Activated CD4-positive, CD25-positive, alpha-beta regulatory T cell (primary cell): Measurements from ENCODE around the gene BCAR3.

Experiments
- DNase-seq, 4 experiments: peaks; one replicate each; lab custom pipeline; 2025; lab: John Stamatoyannopoulos, UW

BCAR3 gene

DNA sequence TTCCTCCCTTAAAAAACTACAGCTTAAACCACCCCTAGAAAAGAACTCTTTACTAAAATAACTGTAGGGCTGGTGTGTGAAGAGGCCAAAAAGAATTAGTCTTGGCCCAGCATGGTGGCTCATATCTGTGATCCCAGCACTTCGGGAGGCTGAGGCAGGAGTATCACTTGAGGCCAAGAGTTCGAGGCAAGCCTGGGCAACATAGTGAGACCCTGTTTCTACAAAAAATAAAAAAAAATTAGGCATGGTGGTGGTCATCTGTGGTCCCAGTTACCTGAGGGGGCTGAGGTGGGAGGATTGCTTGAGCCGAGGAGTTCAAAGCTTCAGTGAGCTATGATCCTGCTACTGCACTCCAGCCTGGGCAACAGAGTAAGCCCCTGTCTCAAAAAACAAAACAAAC is 44.9 kb downstream of the BCAR3 start:
- DNase-seq: no peak

DNA sequence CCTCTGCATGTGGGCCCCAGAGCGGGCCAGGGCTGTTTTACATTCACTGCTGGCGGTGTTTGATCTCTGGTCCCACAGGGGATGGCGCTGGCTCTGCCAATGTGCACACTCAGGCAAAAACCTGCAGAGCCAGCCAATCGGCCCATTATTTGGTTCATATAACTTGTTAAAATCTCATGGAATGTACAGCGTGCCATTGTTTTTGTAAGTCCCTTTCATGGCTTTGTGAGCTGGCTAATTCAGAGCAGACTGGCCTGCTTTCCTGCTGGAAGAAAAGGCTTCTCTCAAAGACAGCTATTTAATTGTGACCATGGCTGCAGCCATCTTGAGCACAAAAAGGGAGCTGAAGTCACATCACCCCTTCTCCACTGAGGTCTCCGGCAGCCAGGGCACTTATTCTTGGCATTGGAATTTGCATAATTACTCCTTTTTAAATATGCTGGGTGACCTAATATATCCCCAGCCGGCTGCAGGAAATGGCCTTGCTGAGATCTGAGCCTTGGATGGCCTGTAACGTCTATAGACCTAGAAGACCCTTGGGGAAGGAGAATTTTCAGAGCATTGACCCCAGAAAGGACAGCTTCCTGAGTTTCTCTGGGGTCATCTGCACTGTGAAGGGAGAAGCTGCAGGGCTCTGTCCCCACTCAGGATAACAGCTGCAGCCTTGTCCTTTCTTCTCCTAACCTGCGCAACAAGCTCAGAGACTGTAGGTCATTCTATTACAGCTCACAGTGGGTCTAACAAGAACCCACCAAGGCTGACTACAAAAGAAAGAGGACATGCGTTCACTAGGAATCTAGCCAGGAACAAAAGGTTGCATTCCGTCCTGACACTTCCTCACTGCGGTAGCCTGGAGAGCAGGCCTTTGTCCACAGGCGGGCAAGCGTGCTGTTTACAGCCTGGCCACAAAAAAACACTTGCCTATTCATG is 45.8 kb downstream of the BCAR3 start:
- no peak for DNase-seq

DNA sequence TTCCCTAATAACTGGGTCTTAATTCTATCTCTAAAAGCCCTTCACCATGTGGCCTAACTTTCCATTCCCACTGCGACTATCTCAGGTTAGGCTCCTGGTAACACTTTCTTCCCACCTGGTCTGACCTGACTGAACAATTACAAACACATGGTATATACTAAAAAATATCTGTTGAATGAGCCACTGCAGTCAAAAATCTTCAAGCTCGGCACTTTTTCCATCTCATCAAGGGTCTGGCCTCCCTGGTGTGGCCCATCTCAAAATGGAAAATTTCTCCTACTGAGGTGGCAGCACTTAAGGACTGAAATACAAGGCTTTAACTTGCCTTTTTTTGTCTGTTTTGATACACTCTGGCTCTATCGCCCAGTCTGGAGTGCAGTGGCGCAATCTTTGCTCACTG is 48.3 kb downstream of the BCAR3 start:
- no peak for DNase-seq

DNA sequence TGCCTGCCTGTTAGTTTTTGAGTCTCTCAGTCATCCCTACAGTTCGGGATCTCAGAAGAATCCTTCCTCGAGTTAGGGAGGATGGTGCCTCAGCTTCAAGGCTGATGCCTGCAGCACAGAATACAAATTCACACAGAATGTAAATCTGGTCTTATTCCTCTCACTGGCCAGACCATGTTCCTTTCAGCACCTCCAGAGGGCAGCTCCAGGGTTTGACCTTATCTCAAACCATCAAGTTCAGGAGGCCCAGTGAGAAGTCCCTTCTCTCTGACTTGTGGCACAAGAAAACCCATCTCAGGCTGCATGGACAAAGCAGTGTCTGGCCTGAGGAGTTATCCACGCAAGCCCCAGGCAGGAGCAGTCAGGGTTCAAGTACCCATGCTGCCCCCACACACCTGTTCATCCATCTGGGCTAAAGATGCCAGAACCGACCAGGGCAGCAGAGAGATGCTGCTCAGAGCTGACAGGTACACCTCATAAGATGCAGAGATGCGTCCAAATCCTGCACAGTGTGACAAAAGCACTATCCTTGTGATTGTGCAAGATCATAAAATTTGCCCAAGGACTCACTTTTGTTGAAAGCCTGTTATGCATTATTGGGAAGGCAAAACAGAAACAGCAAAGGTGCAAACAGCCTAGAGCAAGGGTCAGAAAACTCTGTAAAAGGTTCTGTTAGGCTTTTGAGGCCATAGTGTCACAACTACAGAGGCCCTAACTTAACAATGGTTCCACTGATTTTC is 49.8 kb downstream of the BCAR3 start:
- no peak for DNase-seq

DNA sequence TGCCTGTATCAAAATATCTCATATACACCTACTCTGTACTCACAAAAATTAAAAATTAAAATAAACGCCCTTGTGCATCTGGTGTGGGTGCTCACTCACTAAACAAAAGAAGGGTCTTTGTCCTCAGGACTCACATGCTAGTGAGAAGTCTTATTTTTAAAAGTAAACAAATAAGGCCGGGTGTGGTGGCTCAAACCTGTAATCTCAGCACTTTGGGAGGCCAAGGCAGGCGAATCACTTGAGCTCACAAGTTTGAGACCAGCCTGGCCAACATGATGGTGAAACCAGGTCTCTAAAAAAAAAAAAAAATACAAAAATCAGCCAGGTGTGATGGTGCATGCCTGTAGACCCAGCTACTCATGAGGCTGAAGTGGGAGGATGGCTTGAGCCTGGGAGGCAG is 51.5 kb downstream of the BCAR3 start:
- no peak for DNase-seq

DNA sequence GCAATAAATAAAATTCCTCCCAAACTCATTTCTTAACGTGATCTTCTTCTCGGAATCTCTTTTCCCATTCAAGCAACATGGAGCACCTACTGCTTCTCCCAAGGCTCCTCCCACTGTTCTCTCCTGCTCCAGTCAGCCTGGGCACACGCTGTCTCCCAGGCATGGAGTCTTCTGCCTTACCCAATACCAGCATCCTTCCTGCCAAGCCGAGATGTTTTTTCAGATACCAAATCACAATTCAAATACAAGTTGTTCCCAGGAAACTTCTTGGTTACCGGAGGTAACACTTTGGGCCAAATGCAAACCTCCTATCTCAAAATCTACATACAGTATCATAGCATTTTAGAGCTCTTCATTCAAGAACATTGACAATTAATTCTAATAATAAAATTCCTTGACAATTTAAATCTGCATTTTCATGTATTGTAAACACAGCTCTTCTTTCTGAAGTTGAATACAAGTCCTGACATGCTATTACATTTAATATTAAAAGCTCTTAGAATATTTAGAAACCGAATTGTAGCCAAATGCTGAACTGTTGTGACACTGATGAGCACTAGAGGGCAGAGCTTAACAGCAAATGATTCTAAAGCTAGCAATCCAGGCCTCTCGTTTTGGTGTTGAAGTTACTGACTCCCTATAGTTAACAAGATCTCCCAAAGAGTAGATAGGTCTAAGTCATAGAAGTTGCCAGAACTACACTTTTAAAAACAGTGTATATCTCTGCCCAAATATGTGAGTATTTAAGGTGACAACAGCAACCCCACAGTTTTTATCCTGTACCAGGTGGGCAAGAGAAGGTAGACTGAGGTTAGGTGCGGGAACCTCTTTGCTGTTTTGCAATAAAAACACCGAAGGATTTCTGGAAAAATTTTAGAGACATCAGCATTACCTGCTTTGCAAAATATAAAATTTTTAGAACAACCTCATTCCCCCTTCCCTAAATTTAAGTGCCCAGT is 52.3 kb downstream of the BCAR3 start:
- DNase-seq: peak in 1 of 4 experiments; percentile 8

DNA sequence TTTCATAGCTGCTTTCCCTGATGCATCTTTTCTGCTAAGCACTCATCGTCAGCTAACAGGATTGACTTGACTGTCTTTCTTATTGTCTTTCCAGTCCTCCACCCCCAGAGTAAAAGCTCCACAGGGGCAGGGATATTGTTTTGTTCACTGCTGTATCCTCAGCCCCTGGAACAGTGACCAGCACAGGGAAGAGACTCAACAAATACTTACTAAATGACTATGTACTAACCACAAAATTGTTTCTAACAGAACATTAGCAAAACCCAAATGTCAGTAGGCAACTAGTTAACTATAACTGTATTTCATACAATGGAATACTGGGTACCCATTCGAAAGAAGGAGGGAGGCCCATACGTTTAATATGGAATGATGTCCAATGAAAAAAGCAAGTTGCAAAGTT is 53.0 kb downstream of the BCAR3 start:
- no peak for DNase-seq

DNA sequence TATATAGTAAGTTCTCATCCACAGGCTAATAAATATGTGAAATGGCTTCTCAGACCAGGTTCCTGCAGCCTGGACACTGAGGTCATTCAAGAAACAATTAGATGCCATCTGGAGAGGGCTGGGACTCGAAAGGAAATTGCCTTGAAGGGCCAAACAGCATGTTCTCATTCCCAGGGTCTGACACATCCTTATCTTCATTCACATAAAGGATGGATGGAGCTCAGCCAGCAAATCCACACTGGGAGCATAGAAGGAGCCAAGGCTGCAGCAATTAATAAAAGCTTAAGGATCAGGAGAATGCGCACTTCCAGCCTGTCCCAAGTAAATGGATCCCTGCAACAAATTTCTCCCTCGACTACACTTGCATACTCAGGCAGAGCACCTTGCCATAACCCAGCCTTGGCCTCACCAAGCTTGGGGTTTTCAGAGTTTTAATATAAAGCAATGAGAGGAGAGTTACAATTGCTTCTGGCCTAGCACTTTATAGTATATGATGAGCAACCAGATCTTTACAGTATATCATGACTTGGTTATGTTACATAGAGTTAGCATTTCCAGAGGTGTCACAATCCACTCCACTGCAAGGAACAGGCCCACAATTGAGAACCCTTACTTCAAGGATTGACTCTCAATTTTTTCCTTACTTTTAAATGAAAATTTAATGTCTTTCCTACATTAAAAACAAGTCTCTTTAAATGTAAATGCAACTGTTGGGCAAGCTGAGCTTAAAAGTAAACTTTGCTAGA is 55.9 kb downstream of the BCAR3 start:
- no peak for DNase-seq

DNA sequence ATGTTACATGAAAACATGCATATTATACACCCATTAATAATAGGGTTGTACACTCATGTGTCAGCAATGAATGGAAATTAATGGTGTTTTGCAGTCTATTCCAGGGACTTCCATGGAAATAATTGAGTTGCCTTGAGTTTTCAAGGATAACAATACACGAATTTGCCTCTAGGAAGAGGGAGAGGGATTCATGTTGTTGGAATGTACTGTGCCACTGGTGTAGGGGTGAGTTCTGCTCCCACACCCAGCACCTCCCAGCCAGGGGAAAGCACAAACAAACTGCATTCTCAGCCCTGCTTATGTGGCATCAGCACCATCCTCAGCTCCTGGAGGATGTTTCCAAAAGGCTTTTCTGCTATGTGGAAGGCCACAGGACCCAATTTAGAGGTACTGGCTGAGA is 57.8 kb downstream of the BCAR3 start:
- DNase-seq: no peak

DNA sequence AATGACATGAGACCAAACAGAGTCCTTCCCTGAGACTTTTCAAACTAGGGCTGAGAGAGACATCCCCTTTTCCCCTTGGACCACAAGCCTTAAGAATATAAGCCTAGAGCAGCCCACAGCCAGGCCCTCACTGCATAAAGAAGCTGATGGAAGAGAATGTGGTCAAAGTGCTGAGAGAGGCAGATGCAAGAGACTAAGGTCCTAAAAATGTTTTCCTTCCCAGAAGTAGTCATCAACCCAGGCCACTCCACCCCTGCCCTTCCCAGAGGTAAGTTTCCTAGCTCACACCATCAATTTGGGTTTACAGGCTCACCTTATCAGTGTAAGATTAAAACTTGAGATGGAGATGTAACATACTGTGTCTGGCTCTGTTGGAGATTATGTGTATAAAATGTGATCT is 58.2 kb downstream of the BCAR3 start:
- DNase-seq: no peak

DNA sequence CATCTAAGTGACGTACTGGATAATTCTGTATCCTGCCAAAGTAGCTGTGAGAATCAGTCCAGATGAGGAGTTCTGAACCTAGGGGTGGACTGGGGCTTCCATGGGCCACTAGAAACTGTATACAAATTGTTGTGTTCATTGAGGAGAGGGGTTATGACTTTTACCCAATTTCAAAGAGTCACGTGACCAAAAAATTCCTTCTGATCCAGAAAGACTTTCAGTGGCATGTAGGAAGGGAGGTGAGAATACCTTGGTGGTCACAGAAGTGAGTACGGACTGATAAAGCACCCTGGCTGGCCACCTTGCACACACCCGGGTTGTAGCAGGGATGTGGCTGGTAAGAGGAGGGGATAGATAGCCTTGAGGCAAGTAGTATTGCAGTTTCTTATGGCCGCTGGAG is 60.4 kb downstream of the BCAR3 start:
- no peak for DNase-seq

DNA sequence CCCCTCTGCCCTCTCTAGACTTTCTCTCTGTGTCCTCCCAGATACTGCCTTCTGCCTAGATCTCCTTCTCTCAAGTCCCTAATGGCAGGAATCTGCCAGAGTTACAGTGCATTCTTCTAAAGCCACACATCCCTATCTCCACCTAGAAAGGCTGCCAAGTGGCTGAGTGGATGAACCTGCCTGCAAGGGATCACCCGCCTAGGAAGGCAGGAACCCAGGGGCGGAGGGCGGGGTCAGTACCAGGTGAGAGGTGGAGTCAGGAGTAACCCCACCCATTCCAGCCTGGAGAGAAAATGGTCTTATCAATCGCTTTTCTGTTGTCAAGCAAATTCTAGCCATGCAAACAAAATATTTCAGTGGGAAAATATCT is 60.8 kb downstream of the BCAR3 start:
- DNase-seq: no peak

DNA sequence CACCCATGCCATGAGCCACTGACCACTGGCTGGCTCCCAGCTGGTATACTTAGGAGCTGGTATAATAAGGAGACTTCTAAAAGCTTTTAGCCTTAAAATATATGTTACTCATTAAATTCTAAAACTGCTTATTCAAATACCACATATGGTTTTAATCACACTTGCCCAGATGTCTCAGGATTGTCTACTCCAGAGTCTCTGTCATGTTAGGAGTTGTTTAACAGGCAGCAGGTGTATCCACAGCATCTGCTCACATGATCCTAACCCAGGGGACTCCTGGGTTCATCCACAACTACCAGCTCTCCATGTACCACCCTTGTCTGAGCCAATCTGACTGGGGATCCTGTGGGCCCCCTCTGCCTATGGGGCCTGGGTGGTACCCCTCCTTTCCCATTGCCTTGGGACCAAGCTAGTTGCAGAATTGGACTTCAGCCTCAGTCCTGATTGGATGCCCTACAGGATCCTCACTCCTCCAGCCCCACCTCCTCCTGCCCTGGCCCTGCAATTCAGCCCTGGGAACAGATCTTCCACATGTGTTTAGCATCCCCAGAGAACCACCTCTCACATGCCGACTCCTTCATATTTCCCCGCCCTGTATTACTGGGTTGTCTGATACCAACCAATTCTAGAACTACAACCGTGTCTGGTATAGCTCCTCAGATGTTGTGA is 61.3 kb downstream of the BCAR3 start:
- DNase-seq: no peak

DNA sequence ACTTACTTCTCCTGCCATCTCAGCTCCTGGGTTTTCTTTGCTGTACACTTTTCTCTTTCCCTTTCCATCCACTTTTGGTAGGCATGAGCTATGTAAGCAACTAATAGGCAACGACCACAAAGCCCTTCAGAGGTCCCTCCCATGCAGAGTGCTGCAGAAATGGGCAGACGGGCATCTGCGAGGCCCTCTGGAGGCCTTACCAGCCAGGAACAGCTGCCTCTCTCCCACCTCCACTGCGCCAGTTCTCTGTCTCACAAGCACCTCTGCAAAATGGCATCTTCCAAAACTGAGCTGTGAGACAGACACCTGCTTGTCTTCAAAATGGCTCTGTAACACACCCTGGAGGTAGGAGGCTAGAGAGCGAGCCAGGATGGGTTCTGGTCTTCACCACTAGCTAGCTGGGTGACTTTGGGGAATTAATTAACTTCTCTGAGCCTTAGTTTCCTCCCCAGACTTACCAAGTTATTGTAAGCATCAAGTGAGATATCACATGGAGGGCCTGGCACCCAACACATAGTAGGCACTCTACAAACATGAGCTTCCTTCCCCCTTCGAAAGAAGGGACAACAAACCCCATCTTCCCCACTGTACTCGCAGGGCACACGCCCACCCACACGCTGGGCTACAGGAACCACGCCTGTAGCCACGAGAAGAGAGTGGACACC is 62.0 kb downstream of the BCAR3 start:
- DNase-seq: no peak

DNA sequence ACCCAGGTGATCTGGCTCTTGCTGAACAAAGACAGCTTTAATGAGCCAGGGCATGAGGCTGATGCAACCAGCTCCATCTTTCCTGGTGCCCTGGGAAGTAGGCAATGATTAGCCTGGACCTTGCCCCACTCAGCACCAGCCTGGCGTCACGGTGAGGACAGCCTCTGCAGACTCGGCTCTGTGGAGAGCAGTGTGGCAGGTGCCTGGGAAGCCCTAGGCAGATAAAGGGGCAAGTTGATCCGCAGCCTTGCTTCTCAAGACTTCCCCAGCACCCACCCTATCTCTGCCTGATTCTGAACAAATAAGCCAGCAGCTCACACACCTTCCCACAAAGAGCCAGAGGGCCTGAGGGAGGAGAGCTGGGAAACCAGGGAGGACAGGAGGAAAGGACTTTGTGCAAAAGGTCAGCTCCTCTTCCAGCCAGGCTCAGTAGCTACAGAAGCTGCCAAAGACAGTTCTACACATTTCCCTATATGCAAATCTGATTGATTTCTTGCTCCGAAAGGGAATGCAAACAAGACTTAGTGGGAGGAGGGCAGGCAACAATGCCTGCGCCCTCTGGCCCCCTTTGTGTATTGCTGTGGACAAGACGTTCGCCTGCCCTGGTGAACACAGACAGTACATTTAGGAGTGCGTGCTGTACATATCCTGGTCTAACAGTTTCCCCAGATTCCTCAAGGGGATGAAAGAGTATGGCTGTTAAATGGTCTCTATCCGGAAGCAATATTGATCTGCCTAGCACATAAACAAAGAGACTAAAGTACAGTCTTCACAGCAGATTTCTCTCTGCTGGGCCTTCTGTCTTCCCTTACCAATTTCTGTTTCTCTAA is 63.8 kb downstream of the BCAR3 start:
- no peak for DNase-seq

DNA sequence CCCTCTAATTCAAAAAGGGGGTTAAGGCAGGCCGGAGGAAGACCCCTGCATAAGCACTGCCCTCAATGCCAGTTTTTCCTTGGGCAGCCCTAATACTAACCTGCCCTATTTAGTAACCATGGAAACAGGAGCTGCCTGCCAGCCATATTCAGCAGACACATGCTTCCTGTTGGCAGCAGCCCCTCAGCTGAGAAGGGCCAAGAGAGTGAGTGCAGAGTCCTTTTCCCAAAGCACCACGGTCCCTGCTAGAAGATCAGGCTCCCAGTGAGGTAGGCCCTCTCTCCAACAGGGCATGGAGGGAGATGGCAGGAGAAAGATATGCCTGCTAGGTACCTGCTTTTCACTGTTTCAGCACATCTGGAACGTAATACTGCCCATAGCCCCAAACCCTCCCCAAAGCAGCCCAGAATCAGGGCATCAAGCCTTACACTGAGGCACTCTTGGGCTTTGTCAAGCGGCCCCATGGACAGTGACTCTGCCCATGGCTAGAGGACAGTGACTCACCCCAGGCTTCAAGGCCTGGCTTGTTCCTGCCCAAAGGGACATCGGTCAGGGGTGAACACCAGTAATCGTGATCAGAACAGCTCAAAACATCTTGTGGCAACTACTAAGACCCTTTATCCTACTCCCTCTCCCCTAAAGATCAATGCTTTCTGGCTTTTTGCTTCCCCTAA is 64.5 kb downstream of the BCAR3 start:
- no peak for DNase-seq

DNA sequence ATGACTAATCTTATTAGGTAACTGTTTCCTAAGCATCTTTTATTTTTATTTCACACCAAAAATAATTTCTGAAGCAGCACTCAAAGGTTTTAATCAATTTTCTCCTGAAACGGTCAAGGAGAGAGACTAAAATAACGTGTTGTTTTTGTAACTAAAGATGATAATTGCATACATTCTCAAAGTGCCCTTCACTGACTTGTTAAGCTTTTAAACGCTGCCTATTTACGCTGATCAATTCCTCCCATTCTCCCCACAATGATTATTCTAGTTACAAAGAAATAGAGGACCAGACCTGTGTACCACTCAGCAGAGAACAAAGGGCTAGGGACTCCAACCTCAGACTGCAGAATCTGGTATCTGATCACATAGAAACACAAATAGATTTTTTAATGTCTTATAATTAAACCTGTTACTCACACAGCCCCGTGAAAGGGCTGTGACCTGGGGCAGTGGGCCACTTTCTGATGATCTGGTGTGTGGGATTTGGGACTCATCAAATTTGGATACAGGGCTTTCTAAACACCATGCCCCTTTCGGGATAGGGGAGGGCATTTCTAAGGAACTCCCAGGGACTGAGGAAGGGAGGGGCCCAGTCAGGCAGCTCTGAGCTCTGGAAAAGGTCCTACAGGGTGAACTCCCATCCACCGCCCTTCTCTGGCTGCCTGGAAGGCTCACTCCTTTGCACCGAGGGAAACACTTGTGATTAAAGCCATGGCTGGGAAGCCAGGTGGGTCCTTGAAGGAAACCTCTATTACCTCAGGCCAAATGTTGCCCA is 65.2 kb downstream of the BCAR3 start:
- DNase-seq: no peak

DNA sequence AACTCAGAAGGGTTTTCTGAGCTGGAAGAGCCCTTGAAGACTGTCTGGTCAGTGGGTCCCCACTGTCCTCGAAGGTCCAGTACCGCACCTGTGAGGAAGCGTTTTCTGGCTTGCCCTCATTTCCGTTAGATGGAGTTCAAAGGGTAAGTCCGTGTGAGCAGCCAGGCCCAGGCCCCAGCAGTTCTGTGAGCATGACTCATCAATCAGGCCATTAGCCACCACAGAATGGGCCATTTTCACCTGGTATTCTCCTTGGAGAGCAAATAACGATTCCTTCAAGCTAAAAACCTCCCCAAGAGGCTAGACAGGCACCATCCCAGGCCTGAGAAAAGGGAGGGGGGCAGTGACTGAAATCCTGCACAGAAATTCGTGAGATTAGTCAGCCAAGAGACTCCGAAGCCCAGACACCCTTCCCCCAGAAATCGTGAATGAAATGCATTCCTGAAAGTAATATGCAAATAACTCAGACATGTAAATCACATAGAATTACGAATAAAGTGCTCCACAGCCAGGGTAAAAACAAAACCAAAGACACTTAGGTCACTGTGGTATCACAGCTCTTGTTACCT is 66.0 kb downstream of the BCAR3 start:
- peak in 1 of 4 experiments; percentile 19 for DNase-seq
